ENCODE data around the gene IGF2BP1.
"Not testable (repeated sequence)": the region's sequence is repeated elsewhere in the genome, so short reads cannot be mapped to it uniquely, and the experiment has no call there.

Gene IGF2BP1

DNA sequence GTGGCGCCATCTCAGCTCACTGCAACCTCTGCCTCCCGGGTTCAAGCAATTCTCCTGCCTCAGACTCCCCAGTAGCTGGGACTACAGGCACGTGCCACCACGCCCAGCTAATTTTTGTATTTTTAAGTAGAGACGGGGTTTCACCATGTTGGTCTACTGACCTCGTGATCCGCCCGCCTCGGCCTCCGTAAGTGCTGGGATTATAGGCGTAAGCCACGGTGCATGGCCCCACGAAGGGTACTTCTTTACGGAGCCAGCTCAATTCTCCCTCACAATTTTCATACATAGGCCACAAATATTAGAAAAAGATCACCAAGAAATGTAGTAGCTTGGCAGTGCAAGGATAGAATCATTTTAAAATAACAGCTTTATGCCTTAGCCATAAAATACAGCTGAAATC lies 106.2 kb downstream of the IGF2BP1 start:
- H3K27ac ChIP-seq (ENCODE audit: low read depth, low read length, severe bottlenecking); H3K4me3 ChIP-seq (ENCODE audit: extremely low read depth, insufficient read depth, low read length, poor library complexity, severe bottlenecking); H3K9me3 ChIP-seq (ENCODE audit: control insufficient read depth, low read length); H3K36me3 ChIP-seq (ENCODE audit: control insufficient read depth, insufficient read depth, low read length): not testable (repeated sequence)
- WGBS, 2 experiments (ENCODE audit: insufficient coverage in 2 of 2) = 77 to 100% methylated on average over 8 to 10 of the region's 14 CpGs
- peaks cover 49% of the 10 kb centered on the region for H3K4me1 ChIP-seq (ENCODE audit: control insufficient read depth, insufficient read depth, low read length, poor library complexity, severe bottlenecking)

DNA sequence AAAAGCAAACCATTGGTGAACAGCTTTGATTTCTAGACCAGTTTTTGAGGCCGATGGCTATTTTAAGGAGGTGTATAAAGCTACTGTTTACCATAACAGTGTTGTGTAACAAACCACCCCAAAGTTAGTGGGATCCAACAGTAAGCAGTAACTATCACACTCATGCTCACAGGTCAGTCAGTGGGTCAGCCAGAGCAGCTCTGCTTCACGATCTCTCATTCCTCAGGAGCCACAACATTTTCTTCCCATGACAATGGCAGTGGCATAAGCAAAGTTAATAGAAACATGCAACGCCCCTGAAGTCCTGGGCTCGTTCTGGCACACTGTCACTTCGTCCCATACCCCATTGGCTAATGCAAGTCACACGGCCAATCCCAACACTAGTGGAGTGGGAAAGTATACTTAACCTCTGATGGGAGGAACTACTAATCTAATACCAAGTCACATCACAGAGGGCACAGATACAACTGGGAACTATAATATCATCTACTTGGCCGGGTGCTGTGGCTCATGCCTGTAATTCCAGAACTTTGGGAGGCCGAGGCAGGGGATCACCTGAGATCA lies 107.4 kb downstream of the IGF2BP1 start:
- Histone ChIP-seq H3K4me3 (ENCODE audit: extremely low read depth, insufficient read depth, low read length, poor library complexity, severe bottlenecking) (no peak overlapping the region), H3K36me3 (ENCODE audit: control insufficient read depth, insufficient read depth, low read length) (no peaks in the 10 kb centered on the region), H3K9me3 (ENCODE audit: control insufficient read depth, low read length) (no peaks in the 10 kb centered on the region), H3K4me1 (ENCODE audit: control insufficient read depth, insufficient read depth, low read length, poor library complexity, severe bottlenecking) (peaks cover 56% of the 10 kb centered on the region), H3K27ac (ENCODE audit: low read depth, low read length, severe bottlenecking) (no peak overlapping the region)
- 94 to 98% methylated on average over 3 to 6 of the region's 8 CpGs for WGBS, 2 experiments (ENCODE audit: insufficient coverage in 2 of 2)

All from mesodermal cell (in vitro differentiated cells).